Measurements from ENCODE around the gene CADM2. TPM values are rescaled to one million over a fixed set of nuclear protein-coding genes. Genes with fewer than 3 reads are reported as not detected.
A peak's percentile ranks its signal among the peaks of the same experiment; 100 is the strongest.

Gene CADM2
- total and polyA plus RNA-seq, 2 experiments from 2014 or later: 13.3 to 47.5 TPM

GRCh38 chr3:85254738-85255137 lies 295.9 kb downstream of the CADM2 start (continued):
- TF ChIP-seq REST (IDR thresholded peaks at IDR 0.05; ENCODE audit: unreplicated experiment): no peak
- no peak for TF ChIP-seq EZH2 (IDR thresholded peaks at IDR 0.05; ENCODE audit: low read depth, unreplicated experiment)
- TF ChIP-seq NANOG (IDR thresholded peaks at IDR 0.05; ENCODE audit: borderline replicate concordance): no peak
- no peak for TF ChIP-seq STAT1 (IDR thresholded peaks at IDR 0.05; ENCODE audit: unreplicated experiment)

- H3K27ac Mint-ChIP-seq: peak overlapping the region; percentile 50
- H3K4me3 Mint-ChIP-seq: no peak overlapping the region
- Histone ChIP-seq H3K27me3 (ENCODE audit: insufficient read depth) (no peaks in the 10 kb centered on the region), H2AFZ (no peak overlapping the region), H3K4me3 (no peak overlapping the region), H4K20me1 (replicated peaks; ENCODE audit: insufficient read depth) (no peaks in the 10 kb centered on the region), H3K27ac (ENCODE audit: low read depth) (no peak overlapping the region), H3K79me2 (replicated peaks; ENCODE audit: insufficient read depth) (no peaks in the 10 kb centered on the region), H3K9me2 (ENCODE audit: insufficient read depth) (no peaks in the 10 kb centered on the region), H3F3A (replicated peaks; ENCODE audit: low read depth) (no peaks in the 10 kb centered on the region), H3K4me2 (no peak overlapping the region), H3K36me3 (ENCODE audit: insufficient read depth) (no peaks in the 10 kb centered on the region), H3K4me1 (ENCODE audit: insufficient read depth) (peaks cover 9% of the 10 kb centered on the region; the same call in 1 of the 2 replicates)
- no peaks in the 10 kb centered on the region for H3K9me3 Mint-ChIP-seq
- DNase-seq (ENCODE audit: low spot score): peak; percentile 11
- no peaks in the 10 kb centered on the region for H3K36me3 Mint-ChIP-seq (ENCODE audit: low read depth)
- H3K27me3 Mint-ChIP-seq (ENCODE audit: insufficient read depth, low read depth, poor library complexity): peaks cover 3% of the 10 kb centered on the region
- ATAC-seq: peak; percentile 60
- peaks cover 28% of the 10 kb centered on the region for H3K4me1 Mint-ChIP-seq
- no peak for TF ChIP-seq ZNF462 (CRISPR knock-in tag; IDR thresholded peaks at IDR 0.05)
- TF ChIP-seq REST (IDR thresholded peaks at IDR 0.05; ENCODE audit: unreplicated experiment): no peak
- no peak for TF ChIP-seq POLR2AphosphoS5 (IDR thresholded peaks at IDR 0.05; ENCODE audit: low read depth)
- no peak for TF ChIP-seq ZNF331 (CRISPR knock-in tag; IDR thresholded peaks at IDR 0.05; ENCODE audit: low read depth)
- TF ChIP-seq ETS1 (IDR thresholded peaks at IDR 0.05): no peak
- no peak for TF ChIP-seq CREB1 (CRISPR knock-in tag; IDR thresholded peaks at IDR 0.05; ENCODE audit: low read depth)
- no peak for TF ChIP-seq EZH2phosphoT487 (IDR thresholded peaks at IDR 0.05; ENCODE audit: unreplicated experiment)
- no peak for TF ChIP-seq JUNB (IDR thresholded peaks at IDR 0.05; ENCODE audit: unreplicated experiment)
- TF ChIP-seq EZH2 (IDR thresholded peaks at IDR 0.05; ENCODE audit: low read depth, unreplicated experiment): no peak
Measured at GRCh38 chr3:85255949-85256348, 297.2 kb downstream of the CADM2 start.
